TTC549 (cell line): ENCODE data around the gene SMAP1.

Experiments
- FAIRE-seq: peaks from 2 replicates; lab custom pipeline; 2012; peaks lifted over from hg19 to GRCh38; lab: Jason Lieb, UNC

Gene SMAP1

GRCh38 chr6:70684794-70685493 lies 17.3 kb downstream of the SMAP1 start:
- FAIRE-seq, result no peak

- no peak for FAIRE-seq
Measured at GRCh38 chr6:70685494-70686180, 18.0 kb downstream of the SMAP1 start.

GRCh38 chr6:70686548-70687133 lies 19.0 kb downstream of the SMAP1 start:
- peak; percentile 93 for FAIRE-seq

- no peak for FAIRE-seq
Measured at GRCh38 chr6:70693887-70694286, 26.2 kb downstream of the SMAP1 start.

GRCh38 chr6:70694371-70694770 lies 26.7 kb downstream of the SMAP1 start:
- FAIRE-seq, result no peak

GRCh38 chr6:70700922-70701876 lies 33.5 kb downstream of the SMAP1 start:
- FAIRE-seq, result no peak

GRCh38 chr6:70705772-70706171 lies 38.1 kb downstream of the SMAP1 start:
- no peak for FAIRE-seq

- peak; percentile 92 for FAIRE-seq
Measured at GRCh38 chr6:70706491-70707123, 38.9 kb downstream of the SMAP1 start.

GRCh38 chr6:70707893-70708292 lies 40.2 kb downstream of the SMAP1 start:
- FAIRE-seq, result no peak

GRCh38 chr6:70708448-70708847 lies 40.8 kb downstream of the SMAP1 start:
- FAIRE-seq, result no peak

GRCh38 chr6:70709826-70710225 lies 42.1 kb downstream of the SMAP1 start:
- FAIRE-seq, result no peak

- FAIRE-seq, result no peak
Measured at GRCh38 chr6:70714716-70715257, 47.1 kb downstream of the SMAP1 start.

- no peak for FAIRE-seq
Measured at GRCh38 chr6:70717038-70717801, 49.5 kb downstream of the SMAP1 start.

GRCh38 chr6:70724524-70724923 lies 56.8 kb downstream of the SMAP1 start:
- no peak for FAIRE-seq

GRCh38 chr6:70725817-70726415 lies 58.2 kb downstream of the SMAP1 start:
- no peak for FAIRE-seq

- FAIRE-seq, result no peak
Measured at GRCh38 chr6:70734381-70734780, 66.7 kb downstream of the SMAP1 start.

- no peak for FAIRE-seq
Measured at GRCh38 chr6:70734979-70735378, 67.3 kb downstream of the SMAP1 start.

GRCh38 chr6:70735513-70735912 lies 67.8 kb downstream of the SMAP1 start:
- FAIRE-seq, result no peak

GRCh38 chr6:70738028-70738427 lies 70.3 kb downstream of the SMAP1 start:
- no peak for FAIRE-seq

- peak; percentile 53 for FAIRE-seq
Measured at GRCh38 chr6:70739534-70739933, 71.9 kb downstream of the SMAP1 start.
